HFFc6 (cell line): ENCODE results near the gene S1PR3. TPM values are rescaled to one million over a fixed set of nuclear protein-coding genes. Genes with fewer than 3 reads are reported as not detected.

ENCODE experiments used
- DNase-seq: peaks from one replicate; pipeline ENCODE4 v3.0.0-alpha.2; 2018
- H3K27ac Mint-ChIP-seq: 2 replicates; pipeline ENCODE4 v1.8.0; 2020; ENCODE audit warnings: mild to moderate bottlenecking, mixed read lengths
- H3K27me3 Mint-ChIP-seq: 2 replicates; pipeline ENCODE4 v1.8.0; 2021; ENCODE audit warnings: mild to moderate bottlenecking, moderate library complexity, mixed read lengths; ENCODE audit not compliant: insufficient read depth
- H3K36me3 Mint-ChIP-seq: 2 replicates; pipeline ENCODE4 v1.8.0; 2021; ENCODE audit warnings: low read depth, mixed read lengths
- H3K4me1 Mint-ChIP-seq: 2 replicates; pipeline ENCODE4 v1.8.0; 2020; ENCODE audit warnings: low read depth, mixed read lengths
- H3K4me3 Mint-ChIP-seq: 2 replicates; pipeline ENCODE4 v1.8.0; 2020; ENCODE audit warnings: mild to moderate bottlenecking, moderate library complexity, mixed read lengths
- H3K9me3 Mint-ChIP-seq: 2 replicates; pipeline ENCODE4 v1.8.0; 2020; ENCODE audit warnings: mild to moderate bottlenecking, mixed read lengths
- CTCF ChIP-seq: fragments of 200-600 bp; sonication (generic); IDR thresholded peaks from 2 replicates; pipeline ENCODE4 v1.5.0; 2021; ENCODE audit warnings: antibody characterized with exemption, mild to moderate bottlenecking
- total RNA-seq, 6 experiments: library from RNA; stranded (reverse); fragmentation: NEBNext Ultra II Directional; extraction: Animal tissue kit (Norgen Biotek cat#: 25700); gene quantifications; 2 replicates in 1 of 6; 3 replicates in 5 of 6; pipeline ENCODE4 v1.2.3, GENCODE V29; 2021

The S1PR3 gene
- total RNA-seq, 6 experiments from 2014 or later, result 15.1 to 27.7 (median 23.9) TPM

- H3K4me3 Mint-ChIP-seq, result no peak overlapping the region
- peaks cover 3% of the 10 kb centered on the region for H3K36me3 Mint-ChIP-seq
- peaks cover 70% of the 10 kb centered on the region for H3K4me1 Mint-ChIP-seq
- H3K27ac Mint-ChIP-seq, result no peak overlapping the region
- TF ChIP-seq CTCF, result no peak
- no peaks in the 10 kb centered on the region for H3K9me3 Mint-ChIP-seq
- no peaks in the 10 kb centered on the region for H3K27me3 Mint-ChIP-seq
- no peak for DNase-seq
Measured at GRCh38 chr9:88996921-88997235, 5.6 kb downstream of the S1PR3 start.

GRCh38 chr9:88997646-88998045 lies 6.4 kb downstream of the S1PR3 start:
- no peak for DNase-seq
- Mint-ChIP-seq H3K4me1 (peaks cover 65% of the 10 kb centered on the region), H3K36me3 (peaks cover 10% of the 10 kb centered on the region), H3K27me3 (no peaks in the 10 kb centered on the region; the same call in 1 of the 2 replicates), H3K4me3 (no peak overlapping the region), H3K9me3 (no peaks in the 10 kb centered on the region), H3K27ac (no peak overlapping the region)
- TF ChIP-seq CTCF, result no peak

- no peaks in the 10 kb centered on the region; the same call in 1 of the 2 replicates for H3K27me3 Mint-ChIP-seq
- TF ChIP-seq CTCF, result no peak
- no peak for DNase-seq
- H3K4me1 Mint-ChIP-seq, result peaks cover 56% of the 10 kb centered on the region
- no peak overlapping the region for H3K4me3 Mint-ChIP-seq
- H3K9me3 Mint-ChIP-seq, result no peaks in the 10 kb centered on the region
- H3K27ac Mint-ChIP-seq, result no peak overlapping the region
- H3K36me3 Mint-ChIP-seq, result peaks cover 15% of the 10 kb centered on the region
Measured at GRCh38 chr9:88998503-88998902, 7.2 kb downstream of the S1PR3 start.

GRCh38 chr9:88998911-88999310 lies 7.6 kb downstream of the S1PR3 start:
- Mint-ChIP-seq H3K27me3 (no peaks in the 10 kb centered on the region; the same call in 1 of the 2 replicates), H3K36me3 (peaks cover 15% of the 10 kb centered on the region), H3K9me3 (no peaks in the 10 kb centered on the region), H3K4me1 (peaks cover 52% of the 10 kb centered on the region), H3K4me3 (no peak overlapping the region), H3K27ac (no peak overlapping the region)
- DNase-seq, result no peak
- TF ChIP-seq CTCF, result no peak

- Mint-ChIP-seq H3K4me3 (no peak overlapping the region), H3K27ac (no peak overlapping the region; the same call in 1 of the 2 replicates), H3K4me1 (peaks cover 37% of the 10 kb centered on the region), H3K9me3 (no peaks in the 10 kb centered on the region), H3K36me3 (peaks cover 15% of the 10 kb centered on the region), H3K27me3 (no peaks in the 10 kb centered on the region; the same call in 1 of the 2 replicates)
- no peak for TF ChIP-seq CTCF
- DNase-seq, result no peak
Measured at GRCh38 chr9:89000371-89000781, 9.1 kb downstream of the S1PR3 start.
